ENCODE data around the gene RPS6KA5.

DNA sequence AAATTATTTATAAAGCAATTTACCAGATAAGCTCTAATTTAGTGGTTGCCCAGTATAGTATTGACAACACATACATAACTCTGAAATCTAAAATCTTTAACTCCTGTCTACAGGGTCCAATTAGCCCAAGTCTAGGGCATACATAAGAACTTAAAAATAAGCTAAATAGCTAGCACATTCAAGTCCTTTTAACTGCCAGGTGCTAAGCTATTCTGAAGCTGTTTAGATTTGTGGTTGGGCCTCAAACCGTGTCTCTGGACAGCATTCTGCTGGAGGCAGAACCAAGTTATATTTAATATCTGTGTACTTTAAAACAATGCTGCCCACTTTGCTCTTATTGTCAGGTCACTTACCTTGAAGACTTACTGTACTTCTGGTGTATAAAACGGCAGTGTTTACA, 19.0 kb downstream of the RPS6KA5 start:
- TF ChIP-seq, protein P1, sequence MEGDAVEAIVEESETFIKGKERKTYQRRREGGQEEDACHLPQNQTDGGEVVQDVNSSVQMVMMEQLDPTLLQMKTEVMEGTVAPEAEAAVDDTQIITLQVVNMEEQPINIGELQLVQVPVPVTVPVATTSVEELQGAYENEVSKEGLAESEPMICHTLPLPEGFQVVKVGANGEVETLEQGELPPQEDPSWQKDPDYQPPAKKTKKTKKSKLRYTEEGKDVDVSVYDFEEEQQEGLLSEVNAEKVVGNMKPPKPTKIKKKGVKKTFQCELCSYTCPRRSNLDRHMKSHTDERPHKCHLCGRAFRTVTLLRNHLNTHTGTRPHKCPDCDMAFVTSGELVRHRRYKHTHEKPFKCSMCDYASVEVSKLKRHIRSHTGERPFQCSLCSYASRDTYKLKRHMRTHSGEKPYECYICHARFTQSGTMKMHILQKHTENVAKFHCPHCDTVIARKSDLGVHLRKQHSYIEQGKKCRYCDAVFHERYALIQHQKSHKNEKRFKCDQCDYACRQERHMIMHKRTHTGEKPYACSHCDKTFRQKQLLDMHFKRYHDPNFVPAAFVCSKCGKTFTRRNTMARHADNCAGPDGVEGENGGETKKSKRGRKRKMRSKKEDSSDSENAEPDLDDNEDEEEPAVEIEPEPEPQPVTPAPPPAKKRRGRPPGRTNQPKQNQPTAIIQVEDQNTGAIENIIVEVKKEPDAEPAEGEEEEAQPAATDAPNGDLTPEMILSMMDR (IDR thresholded peaks at IDR 0.05): no peak
- TF ChIP-seq USF2 (IDR thresholded peaks at IDR 0.05): no peak
- no peak for TF ChIP-seq ELK1 (IDR thresholded peaks at IDR 0.05; ENCODE audit: low read depth, low read length)
- TF ChIP-seq, protein P2, sequence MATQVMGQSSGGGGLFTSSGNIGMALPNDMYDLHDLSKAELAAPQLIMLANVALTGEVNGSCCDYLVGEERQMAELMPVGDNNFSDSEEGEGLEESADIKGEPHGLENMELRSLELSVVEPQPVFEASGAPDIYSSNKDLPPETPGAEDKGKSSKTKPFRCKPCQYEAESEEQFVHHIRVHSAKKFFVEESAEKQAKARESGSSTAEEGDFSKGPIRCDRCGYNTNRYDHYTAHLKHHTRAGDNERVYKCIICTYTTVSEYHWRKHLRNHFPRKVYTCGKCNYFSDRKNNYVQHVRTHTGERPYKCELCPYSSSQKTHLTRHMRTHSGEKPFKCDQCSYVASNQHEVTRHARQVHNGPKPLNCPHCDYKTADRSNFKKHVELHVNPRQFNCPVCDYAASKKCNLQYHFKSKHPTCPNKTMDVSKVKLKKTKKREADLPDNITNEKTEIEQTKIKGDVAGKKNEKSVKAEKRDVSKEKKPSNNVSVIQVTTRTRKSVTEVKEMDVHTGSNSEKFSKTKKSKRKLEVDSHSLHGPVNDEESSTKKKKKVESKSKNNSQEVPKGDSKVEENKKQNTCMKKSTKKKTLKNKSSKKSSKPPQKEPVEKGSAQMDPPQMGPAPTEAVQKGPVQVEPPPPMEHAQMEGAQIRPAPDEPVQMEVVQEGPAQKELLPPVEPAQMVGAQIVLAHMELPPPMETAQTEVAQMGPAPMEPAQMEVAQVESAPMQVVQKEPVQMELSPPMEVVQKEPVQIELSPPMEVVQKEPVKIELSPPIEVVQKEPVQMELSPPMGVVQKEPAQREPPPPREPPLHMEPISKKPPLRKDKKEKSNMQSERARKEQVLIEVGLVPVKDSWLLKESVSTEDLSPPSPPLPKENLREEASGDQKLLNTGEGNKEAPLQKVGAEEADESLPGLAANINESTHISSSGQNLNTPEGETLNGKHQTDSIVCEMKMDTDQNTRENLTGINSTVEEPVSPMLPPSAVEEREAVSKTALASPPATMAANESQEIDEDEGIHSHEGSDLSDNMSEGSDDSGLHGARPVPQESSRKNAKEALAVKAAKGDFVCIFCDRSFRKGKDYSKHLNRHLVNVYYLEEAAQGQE (IDR thresholded peaks at IDR 0.05): no peak
- TF ChIP-seq ZFP36 (IDR thresholded peaks at IDR 0.05; ENCODE audit: borderline replicate concordance, partially characterized antibody): no peak
- TF ChIP-seq POLR2A (IDR thresholded peaks at IDR 0.05; ENCODE audit: low read length): no peak
- no peak for TF ChIP-seq MAFK (IDR thresholded peaks at IDR 0.05; ENCODE audit: partially characterized antibody)
